GM20000 (cell line): Measurements from ENCODE around the gene CWH43.
"Not testable (repeated sequence)": the region's sequence is repeated elsewhere in the genome, so short reads cannot be mapped to it uniquely, and the experiment has no call there.

Experiments used
- DNase-seq: peaks from one replicate; pipeline ENCODE4 v3.0.0; 2012; ENCODE audit warnings: low spot score
- CTCF ChIP-seq: IDR thresholded peaks from 2 replicates; pipeline ENCODE4 v1.5.1; 2012; ENCODE audit warnings: mild to moderate bottlenecking, control low read depth; ENCODE audit errors: extremely low read depth, missing control alignments

CWH43 gene

DNA sequence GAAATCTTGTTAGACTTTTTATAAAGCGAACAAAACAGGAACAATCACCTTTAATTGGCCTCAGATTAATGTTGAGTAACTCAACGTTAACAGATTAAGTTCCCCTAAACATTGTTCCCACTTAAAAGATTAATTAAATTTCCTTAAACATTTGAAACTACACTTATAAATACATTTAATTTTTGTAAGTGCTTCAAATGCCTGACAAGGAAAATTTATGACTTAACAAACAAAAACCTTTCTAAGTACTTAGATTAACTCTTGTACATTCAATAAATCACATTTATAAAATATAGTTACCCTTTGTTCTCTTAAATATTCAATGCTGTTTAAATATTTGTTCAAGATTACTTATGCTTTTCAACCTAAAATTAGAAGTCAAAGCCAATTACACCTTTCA, 40.1 kb upstream of the CWH43 start:
- no peak for DNase-seq

GRCh38 chr4:48947731-48948130, 38.3 kb upstream of the CWH43 start:
- no peak for DNase-seq
- TF ChIP-seq CTCF = no peak

More for the DNA sequence above, 40.1 kb upstream of the CWH43 start:
- TF ChIP-seq CTCF = no peak

DNA sequence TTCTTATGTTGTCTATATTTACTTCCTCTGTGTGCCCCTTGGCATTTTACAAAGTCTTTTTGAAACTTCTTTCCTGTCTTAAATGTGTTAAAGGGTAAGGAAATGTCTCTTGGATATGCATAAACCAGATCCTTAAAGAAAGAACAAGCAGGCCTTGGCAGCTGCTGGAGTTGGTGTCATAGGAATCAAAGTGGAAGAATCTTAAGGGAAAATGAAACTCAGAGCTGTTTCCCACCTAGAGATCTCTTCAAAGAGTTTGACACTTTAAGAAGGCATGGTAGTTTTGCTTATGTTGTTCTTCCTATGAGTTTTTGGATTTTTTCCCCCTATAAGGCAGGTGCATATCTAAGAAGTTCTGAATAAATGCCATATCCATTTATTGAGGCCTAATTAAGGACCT, 37.0 kb upstream of the CWH43 start:
- no peak for TF ChIP-seq CTCF
- DNase-seq = no peak

GRCh38 chr4:48949518-48950219, 36.4 kb upstream of the CWH43 start:
- no peak for DNase-seq
- TF ChIP-seq CTCF = no peak

- no peak for DNase-seq
- TF ChIP-seq CTCF = no peak
Observed at GRCh38 chr4:48954314-48954713, 31.8 kb upstream of the CWH43 start.

DNA sequence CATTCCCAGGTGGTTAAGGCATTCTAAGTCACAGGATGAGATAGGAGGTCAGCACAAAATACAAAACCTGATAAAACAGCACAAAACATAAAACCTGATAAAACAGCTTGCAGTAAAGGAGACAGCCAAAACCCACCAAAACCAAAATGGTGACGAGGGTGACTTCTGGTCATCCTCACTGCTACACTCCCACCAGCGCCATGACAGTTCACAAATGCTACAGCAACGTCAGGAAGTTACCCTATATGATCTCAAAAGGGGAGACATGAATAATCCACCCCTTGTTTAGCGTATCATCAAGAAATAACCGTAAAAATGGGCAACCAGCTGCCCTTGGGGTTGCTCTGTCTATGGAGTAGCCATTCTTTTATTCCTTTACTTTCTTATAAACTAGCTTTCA, 28.7 kb upstream of the CWH43 start:
- not testable (repeated sequence) for DNase-seq

GRCh38 chr4:48958582-48958981, 27.5 kb upstream of the CWH43 start:
- no peak for TF ChIP-seq CTCF
- DNase-seq = no peak

DNA sequence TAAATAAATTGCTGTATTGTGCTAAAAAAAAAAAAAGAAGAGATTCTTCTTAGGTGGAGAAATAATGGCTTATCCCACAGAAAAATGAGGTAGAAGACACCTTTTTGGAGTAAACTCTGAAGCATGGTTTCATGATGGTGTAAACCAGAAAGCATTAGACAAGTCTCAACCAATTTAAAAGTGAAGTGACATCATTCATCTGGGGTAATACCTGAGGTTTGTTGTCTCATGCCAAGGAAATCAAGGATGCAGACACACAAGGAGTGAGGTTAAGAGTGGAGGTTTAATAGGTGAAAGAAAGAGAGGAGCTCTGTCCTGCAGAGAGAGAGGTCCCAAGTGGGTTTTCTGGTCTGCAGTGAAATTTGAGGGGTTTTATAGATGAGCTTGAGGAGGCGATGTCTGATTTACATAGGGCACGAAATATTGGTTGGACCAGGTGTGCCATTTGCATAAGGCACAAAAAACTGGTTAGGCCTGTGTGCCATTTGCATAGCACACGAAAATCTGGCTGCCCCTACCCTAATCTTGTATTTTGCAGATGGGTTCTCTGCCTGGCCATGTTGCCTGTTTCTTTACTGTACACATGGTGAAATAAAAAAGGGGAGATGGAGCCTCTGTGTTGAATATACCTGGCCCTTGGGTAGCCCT, 25.0 kb upstream of the CWH43 start:
- DNase-seq = no peak
- TF ChIP-seq CTCF = no peak
